Measurements from ENCODE around the gene CPPED1. TPM values are rescaled to one million over a fixed set of nuclear protein-coding genes. Genes with fewer than 3 reads are reported as not detected.

CPPED1 gene
- total RNA-seq, 1 experiment from 2014 or later, result 7.9 TPM

DNA sequence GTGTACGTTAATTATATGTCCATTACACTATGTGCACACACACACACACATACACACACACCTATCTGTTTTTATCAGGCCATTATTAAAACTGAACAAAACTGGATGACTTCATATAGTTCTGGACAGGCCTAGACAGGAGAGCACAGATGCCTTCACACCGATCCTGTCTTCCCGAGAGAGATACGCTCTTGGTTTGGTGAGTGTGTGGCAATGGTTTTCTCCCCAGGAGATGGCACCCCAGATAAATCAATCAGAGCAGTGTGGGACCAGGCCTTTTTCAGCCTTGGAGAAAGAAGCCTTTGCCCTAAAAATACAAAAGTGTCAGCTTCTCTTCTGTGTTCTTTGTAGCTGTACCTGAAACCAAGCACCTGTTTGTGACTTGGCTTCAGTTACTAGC is 83.7 kb downstream of the CPPED1 start:
- no peak overlapping the region for H4K8ac ChIP-seq (replicated peaks; ENCODE audit: insufficient read length, low read depth, low read length)
- no peaks in the 10 kb centered on the region for H3K9me3 ChIP-seq (ENCODE audit: control insufficient read depth, low read depth, low read length)
- H3K79me1 ChIP-seq (ENCODE audit: insufficient read depth, low read depth, low read length, poor library complexity, severe bottlenecking), result no peaks in the 10 kb centered on the region
- TF ChIP-seq, protein P1, sequence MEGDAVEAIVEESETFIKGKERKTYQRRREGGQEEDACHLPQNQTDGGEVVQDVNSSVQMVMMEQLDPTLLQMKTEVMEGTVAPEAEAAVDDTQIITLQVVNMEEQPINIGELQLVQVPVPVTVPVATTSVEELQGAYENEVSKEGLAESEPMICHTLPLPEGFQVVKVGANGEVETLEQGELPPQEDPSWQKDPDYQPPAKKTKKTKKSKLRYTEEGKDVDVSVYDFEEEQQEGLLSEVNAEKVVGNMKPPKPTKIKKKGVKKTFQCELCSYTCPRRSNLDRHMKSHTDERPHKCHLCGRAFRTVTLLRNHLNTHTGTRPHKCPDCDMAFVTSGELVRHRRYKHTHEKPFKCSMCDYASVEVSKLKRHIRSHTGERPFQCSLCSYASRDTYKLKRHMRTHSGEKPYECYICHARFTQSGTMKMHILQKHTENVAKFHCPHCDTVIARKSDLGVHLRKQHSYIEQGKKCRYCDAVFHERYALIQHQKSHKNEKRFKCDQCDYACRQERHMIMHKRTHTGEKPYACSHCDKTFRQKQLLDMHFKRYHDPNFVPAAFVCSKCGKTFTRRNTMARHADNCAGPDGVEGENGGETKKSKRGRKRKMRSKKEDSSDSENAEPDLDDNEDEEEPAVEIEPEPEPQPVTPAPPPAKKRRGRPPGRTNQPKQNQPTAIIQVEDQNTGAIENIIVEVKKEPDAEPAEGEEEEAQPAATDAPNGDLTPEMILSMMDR (conservative IDR thresholded peaks at IDR 0.05), result no peak
- no peak overlapping the region for H3K27ac ChIP-seq (ENCODE audit: insufficient read length, low read depth, low read length)
- H2BK20ac ChIP-seq (ENCODE audit: low read depth, low read length, poor library complexity, severe bottlenecking), result no peak overlapping the region
- WGBS (ENCODE audit: extremely low coverage, insufficient read length, low lambda C conversion rate), result no CpG with 5 or more reads among the region's 4 CpGs
- no peaks in the 10 kb centered on the region for H4K20me1 ChIP-seq (ENCODE audit: control insufficient read depth, insufficient read depth, insufficient read length)
- no peak overlapping the region for H4K5ac ChIP-seq (ENCODE audit: insufficient read length, low read depth, low read length)
- H3K36me3 Mint-ChIP-seq (ENCODE audit: insufficient read depth in 1 of 3, low read depth in 3 of 3), result peaks cover 2 to 3% (median 2%) of the 10 kb centered on the region in 3 experiments; a peak in 4 of 7 replicates
- H3K14ac ChIP-seq (ENCODE audit: insufficient read depth, low read length), result no peak overlapping the region
- no peak overlapping the region for H2AFZ ChIP-seq (ENCODE audit: low read length)
- H2BK12ac ChIP-seq (ENCODE audit: insufficient read length, low read depth, low read length), result no peak overlapping the region
- no peak overlapping the region for H3K27ac Mint-ChIP-seq
- no peak overlapping the region for H3K9ac ChIP-seq (ENCODE audit: extremely low read depth, insufficient read length, low read length)
- no peak overlapping the region for H3K4me2 ChIP-seq (ENCODE audit: insufficient read depth, insufficient read length, low read length)
- DNase-seq, result no peak
- no peak overlapping the region for H3K23ac ChIP-seq (ENCODE audit: insufficient read length, low read depth, low read length)
- no peak overlapping the region for H3K56ac ChIP-seq (ENCODE audit: insufficient read length, low read depth, low read length)
- H2BK120ac ChIP-seq (ENCODE audit: low read depth, low read length, poor library complexity, severe bottlenecking), result no peak overlapping the region
- H3K79me2 ChIP-seq (ENCODE audit: insufficient read depth, low read length), result no peaks in the 10 kb centered on the region
- H4K91ac ChIP-seq (ENCODE audit: insufficient read length, low read depth, low read length), result no peak overlapping the region
- no peaks in the 10 kb centered on the region for H3K4me1 ChIP-seq (ENCODE audit: insufficient read depth, low read length)
- H3K23me2 ChIP-seq (ENCODE audit: insufficient read length, low read depth, low read length, poor library complexity, severe bottlenecking), result no peaks in the 10 kb centered on the region
- H2BK5ac ChIP-seq (ENCODE audit: insufficient read length, low read length), result no peak overlapping the region
- no peak overlapping the region for H3K18ac ChIP-seq (ENCODE audit: insufficient read length, low read depth, low read length)
- peaks cover 7 to 17% of the 10 kb centered on the region in 2 experiments for H3K4me1 Mint-ChIP-seq
- no peak overlapping the region for H3K4ac ChIP-seq (ENCODE audit: low read depth, low read length)
- H2BK15ac ChIP-seq (ENCODE audit: low read depth, low read length), result no peak overlapping the region
- H2AK5ac ChIP-seq (ENCODE audit: insufficient read length, low read length), result no peak overlapping the region
- no peaks in the 10 kb centered on the region for H3K27me3 ChIP-seq (ENCODE audit: insufficient read depth, low read length)
- peaks cover 5 to 6% of the 10 kb centered on the region in 2 experiments; a peak in 2 of 5 replicates for H3K9me3 Mint-ChIP-seq
- H3K27me3 Mint-ChIP-seq (ENCODE audit: low read depth), result no peaks in the 10 kb centered on the region
- no peak overlapping the region for H3T11ph ChIP-seq (ENCODE audit: low read length)
- no peak overlapping the region for H3K4me3 Mint-ChIP-seq
